T47D (cell line): ENCODE results near the gene NLGN4Y.

Experiments
- DNase-seq, 2 experiments: peaks; one replicate each; pipeline versions ENCODE4 v3.0.0 to v3.0.0-alpha.2; 2011 to 2012; ENCODE audit warnings: low read depth in 1 of 2, low spot score in 1 of 2
- JUND ChIP-seq: IDR thresholded peaks from 2 replicates; pipeline ENCODE4 v1.6.1; 2012; ENCODE audit warnings: low read depth
- in situ Hi-C: cut with HindIII; loops from 2 replicates; pipeline ENCODE4 v1.10.0; 2016; ENCODE audit warnings: low sequenced_read_pairs, low pct_unique_long_range_greater_than_20kb

The NLGN4Y gene

GRCh38 chrY:14601372-14601771 lies 77.0 kb downstream of the NLGN4Y start:
- in situ Hi-C loops, result no loop called here
- DNase-seq, result no peak
- no peak for TF ChIP-seq JUND

- DNase-seq, result no peak
- in situ Hi-C loops, result no loop called here
- TF ChIP-seq JUND, result no peak
Measured at GRCh38 chrY:14617625-14618024, 93.3 kb downstream of the NLGN4Y start.

- DNase-seq, result no peak
- in situ Hi-C loops, result no loop called here
- no peak for TF ChIP-seq JUND
Measured at GRCh38 chrY:14618513-14618912, 94.2 kb downstream of the NLGN4Y start.

GRCh38 chrY:14628208-14628607 lies 103.9 kb downstream of the NLGN4Y start:
- in situ Hi-C loops, result no loop called here
- TF ChIP-seq JUND, result no peak
- no peak for DNase-seq

- TF ChIP-seq JUND, result no peak
- no peak for DNase-seq
- in situ Hi-C loops, result no loop called here
Measured at GRCh38 chrY:14631676-14632075, 107.3 kb downstream of the NLGN4Y start.

GRCh38 chrY:14633718-14634117 lies 109.4 kb downstream of the NLGN4Y start:
- DNase-seq, result no peak
- in situ Hi-C loops, result no loop called here
- no peak for TF ChIP-seq JUND

- in situ Hi-C loops, result no loop called here
- no peak for DNase-seq
- no peak for TF ChIP-seq JUND
Measured at GRCh38 chrY:14634954-14635353, 110.6 kb downstream of the NLGN4Y start.

GRCh38 chrY:14637551-14637950 lies 113.2 kb downstream of the NLGN4Y start:
- TF ChIP-seq JUND, result no peak
- DNase-seq, result no peak
- in situ Hi-C loops, result no loop called here

- TF ChIP-seq JUND, result no peak
- DNase-seq, result no peak
- in situ Hi-C loops, result no loop called here
Measured at GRCh38 chrY:14641853-14642252, 117.5 kb downstream of the NLGN4Y start.

GRCh38 chrY:14644157-14644952 lies 120.0 kb downstream of the NLGN4Y start:
- no peak for DNase-seq
- no peak for TF ChIP-seq JUND
- in situ Hi-C loops, result no loop called here

GRCh38 chrY:14679181-14679580 lies 154.9 kb downstream of the NLGN4Y start:
- no peak for TF ChIP-seq JUND
- in situ Hi-C loops, result no loop called here
- no peak for DNase-seq

- no peak for TF ChIP-seq JUND
- no peak for DNase-seq
- in situ Hi-C loops, result no loop called here
Measured at GRCh38 chrY:14694543-14694942, 170.2 kb downstream of the NLGN4Y start.

GRCh38 chrY:14708158-14708557 lies 183.8 kb downstream of the NLGN4Y start:
- no peak for TF ChIP-seq JUND
- DNase-seq, result no peak
- in situ Hi-C loops, result no loop called here

- DNase-seq, result no peak
- in situ Hi-C loops, result no loop called here
- TF ChIP-seq JUND, result no peak
Measured at GRCh38 chrY:14741596-14741995, 217.3 kb downstream of the NLGN4Y start.
